GM19397 (cell line): ENCODE results near the gene TDRD12.
"Not testable (repeated sequence)": the region's sequence is repeated elsewhere in the genome, so short reads cannot be mapped to it uniquely, and the experiment has no call there.

Experiments
- ATAC-seq: cut with Tn5 transposase; IDR thresholded peaks from one replicate; pipeline ENCODE4 v1.9.1; 2021; ENCODE audit warnings: mild to moderate bottlenecking, moderate library complexity; ENCODE audit not compliant: unreplicated experiment

The TDRD12 gene

DNA sequence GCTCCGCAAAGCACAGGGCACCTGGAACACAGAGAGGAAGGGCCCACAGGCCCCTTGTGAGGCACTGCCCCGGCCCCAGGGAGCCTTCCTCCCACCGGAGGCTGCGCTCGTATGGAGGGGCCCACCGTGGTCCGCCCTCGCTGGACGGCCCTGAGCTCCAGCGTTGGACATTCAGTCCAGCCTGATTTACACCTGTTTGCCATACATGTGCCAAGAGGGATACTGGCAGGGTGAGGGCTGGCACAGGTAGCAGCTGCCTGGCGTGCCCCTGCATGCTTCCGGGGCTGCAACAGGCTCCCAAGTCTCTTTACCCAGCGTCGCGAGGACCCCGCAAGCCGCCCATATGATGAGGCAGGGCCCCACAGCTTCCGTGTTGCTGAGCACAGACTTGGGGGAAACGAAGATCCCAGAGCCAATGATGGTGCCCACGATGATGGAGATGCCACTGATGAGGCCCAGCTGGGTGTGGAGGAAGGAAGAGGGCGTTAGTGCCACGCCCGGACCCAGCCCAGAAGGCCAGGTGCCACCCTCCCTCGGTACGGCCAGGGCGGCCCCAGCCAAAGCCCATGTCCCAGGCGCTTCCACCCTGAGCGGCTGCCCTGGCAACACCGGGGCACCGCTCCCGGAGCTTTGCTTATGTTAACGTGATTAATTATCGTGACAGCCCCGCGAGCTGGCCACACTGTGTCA is 144.9 kb downstream of the TDRD12 start:
- ATAC-seq = no peak

GRCh38 chr19:32865326-32865725 is 145.8 kb downstream of the TDRD12 start:
- no peak for ATAC-seq

DNA sequence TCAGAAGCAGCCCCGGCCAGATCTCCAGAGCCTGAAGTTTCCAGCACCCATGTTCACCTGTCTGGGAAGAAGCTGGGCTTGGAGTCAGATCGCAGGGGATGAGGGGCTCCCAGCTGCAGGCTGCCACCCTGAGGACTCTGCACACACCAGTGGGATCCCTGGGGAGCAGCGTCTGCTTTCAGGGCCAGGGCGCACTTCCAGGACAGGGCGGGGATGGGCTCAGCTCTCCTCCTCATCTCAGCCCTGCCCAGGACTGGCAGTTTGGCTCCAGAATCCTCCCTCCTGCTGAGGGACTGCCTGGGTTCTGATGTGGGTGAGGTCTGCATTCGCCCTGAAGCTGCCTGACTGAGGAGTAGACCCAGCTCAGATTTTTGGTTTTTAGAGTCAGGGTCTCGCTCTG is 146.5 kb downstream of the TDRD12 start:
- no peak for ATAC-seq

DNA sequence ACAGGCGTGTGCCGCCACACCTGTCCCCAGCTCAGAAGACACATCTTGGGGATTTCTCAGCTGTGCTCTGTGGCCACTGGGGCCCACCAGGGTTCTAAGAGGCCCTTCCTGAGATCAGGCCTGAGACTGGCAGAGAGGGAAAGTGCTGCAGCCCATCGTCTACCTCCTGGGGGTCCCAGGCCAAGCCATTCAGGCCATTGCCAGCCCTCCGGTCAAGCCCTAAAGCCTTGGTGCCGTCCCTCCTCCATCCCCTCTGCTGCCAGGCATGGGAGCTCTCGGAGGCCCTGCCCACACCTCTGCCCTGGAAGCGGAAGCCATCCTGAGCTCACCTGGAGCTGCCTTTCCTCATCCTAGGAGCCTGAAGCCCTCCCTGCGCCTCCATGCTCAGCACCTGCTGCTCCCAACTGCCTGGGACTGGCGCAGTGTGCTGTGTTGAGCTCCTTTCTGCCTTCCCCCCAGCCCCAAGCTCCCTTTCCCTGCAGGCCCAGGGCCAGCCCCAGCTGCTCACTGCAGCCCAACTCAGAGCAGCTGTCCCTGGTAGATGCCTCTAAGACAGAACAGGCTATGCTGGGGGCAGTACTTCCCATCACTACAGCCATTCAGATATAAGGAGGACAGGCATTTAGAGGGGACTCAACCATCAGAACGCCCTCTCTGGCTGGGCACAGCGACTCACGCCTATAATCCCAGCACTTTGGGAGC is 147.1 kb downstream of the TDRD12 start:
- ATAC-seq = no peak

DNA sequence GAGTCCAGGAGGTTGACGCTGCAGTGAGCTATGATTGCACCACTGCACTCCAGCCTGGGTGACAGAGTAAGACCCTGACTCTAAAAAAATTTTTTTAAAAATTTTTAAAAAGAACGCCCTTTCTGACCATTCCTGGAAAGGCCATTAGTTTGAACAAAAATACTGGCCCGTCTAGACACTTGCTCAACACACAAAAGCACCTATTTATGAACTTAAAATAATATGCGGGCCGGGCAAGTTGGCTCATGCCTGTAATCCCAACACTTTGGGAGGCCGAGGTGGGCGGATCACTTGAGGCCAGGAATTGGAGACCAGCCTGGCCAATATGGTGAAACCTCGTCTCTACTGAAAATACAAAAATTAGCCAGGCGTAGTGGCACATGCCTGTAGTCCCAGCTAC is 147.9 kb downstream of the TDRD12 start:
- ATAC-seq = not testable (repeated sequence)

DNA sequence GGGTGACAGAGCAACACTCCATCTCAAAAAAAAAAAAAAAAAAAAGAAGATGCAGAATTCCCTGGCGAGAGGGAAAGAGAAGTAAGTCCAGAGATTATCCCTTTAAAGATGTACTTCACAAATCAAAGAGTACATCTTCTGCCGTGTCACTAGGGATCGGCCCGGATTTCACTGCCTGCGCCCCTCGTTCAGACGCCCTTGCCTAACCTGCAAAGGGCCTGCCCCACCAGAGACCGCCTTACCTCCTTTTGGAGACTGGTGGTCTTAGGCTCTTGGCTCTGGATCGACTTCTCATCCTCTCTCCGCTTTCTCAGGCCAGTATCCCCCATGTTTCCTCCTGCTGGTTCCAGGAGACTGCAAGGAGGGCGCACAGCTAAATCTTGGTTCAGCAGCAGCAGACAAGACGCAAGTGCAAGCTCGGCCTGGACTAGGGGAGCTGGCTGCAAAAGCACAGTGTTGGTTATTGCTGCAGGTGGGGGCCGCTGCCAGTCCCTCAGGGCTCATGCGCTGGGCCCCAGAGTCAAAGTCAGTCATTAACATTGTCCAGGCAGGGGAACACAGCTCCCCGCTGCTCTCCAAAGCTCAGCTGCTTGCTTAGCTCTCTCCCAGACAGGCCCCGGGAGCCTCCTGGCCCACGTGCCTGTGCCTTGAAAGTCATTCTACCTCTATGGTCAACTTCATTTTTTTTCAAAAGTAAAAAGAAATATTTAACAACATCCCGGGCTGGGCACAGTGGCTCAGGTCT is 148.8 kb downstream of the TDRD12 start:
- ATAC-seq = no peak

DNA sequence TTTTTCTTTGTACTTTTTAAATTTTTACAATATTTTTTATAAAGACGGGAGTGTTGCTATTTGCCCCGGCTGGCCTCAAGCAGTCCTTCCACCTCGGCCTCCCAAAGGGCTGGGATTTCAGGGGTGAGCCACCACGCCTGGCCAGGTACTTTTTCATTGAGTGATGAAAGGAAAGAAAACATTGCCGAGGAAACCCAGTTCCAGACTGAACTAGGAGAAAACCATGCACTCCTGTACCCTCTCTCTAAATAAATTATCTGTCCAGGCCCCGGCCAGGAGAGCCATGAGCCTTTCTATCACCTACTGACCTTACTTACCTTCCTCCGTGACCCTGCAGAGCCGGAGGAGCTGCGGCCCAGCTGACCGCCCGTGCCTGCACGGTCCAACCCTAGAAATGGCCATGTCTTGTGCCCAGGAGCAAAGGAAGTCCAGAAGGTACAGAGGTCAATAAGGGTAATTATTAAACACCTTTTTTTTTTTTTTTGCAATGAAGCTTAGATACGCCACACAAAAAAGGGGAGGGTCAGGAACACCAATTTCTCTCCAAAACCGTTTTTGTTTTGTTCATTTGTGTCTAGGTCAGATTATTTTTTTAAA is 149.9 kb downstream of the TDRD12 start, which contains the start of gene SLC7A9:
TSS of gene SLC7A9 (minus strand) at position 399 of the 597 bp plus-strand sequence. CDS start 1,233 bp downstream, outside the sequence.
- no peak for ATAC-seq

- no peak for ATAC-seq
Measured at GRCh38 chr19:32869966-32870573, 150.5 kb downstream of the TDRD12 start.

- ATAC-seq = no peak
Measured at GRCh38 chr19:32870981-32871451, 151.4 kb downstream of the TDRD12 start.

DNA sequence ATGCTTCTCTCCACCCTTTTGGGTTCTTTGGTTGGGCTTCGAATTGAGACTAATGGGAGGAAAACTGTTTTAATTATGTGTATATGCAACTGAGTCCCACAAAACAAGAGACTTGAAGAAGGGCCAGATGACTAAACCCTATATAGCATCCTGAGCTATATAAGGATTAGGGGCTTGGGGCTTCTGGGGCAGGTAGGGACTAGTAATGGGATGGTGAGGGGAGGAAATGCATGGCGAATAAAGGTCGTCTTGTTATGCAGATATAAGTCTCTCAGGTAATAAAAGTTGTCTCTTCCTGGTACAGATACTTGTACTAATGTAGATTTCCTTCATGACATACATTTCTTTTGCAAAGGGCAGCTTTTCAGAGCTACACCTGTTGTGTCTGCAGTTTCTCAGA is 152.8 kb downstream of the TDRD12 start:
- ATAC-seq = no peak

DNA sequence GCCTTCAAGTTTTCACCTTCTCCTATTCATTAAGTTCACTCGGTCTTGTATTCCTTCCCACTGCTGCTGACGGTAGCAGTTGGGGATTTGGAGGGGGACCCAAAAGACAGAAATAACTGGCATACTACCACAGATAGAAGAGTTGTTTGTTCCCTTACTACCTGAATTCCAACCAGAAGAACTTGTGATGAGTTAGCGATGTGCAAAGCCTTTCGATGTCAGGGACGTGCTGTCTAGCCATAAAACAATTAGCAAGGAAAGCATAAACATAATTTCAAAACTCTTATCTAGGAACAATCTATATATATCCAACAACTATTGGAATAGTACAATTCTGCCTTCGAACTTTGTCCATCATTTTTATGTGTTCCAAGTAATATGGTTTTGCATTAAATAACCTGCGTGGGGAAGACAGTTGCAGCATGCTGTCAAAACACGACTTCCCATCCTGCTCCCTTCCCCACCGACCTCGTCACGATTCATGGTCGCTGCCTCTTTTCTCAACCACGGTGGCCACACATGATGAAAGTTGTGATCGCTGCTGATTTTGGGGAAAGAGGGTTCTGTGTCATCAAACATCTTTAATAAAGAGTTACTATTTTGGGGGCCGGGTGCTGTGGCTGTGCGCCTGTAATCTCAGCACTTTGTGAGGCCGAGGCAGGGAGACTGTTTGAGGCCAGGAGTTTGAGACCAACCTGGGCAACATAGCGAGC is 153.8 kb downstream of the TDRD12 start:
- ATAC-seq = no peak

GRCh38 chr19:32874605-32875004 is 155.0 kb downstream of the TDRD12 start:
- ATAC-seq = no peak

- no peak for ATAC-seq
Measured at GRCh38 chr19:32875428-32875827, 155.9 kb downstream of the TDRD12 start.

DNA sequence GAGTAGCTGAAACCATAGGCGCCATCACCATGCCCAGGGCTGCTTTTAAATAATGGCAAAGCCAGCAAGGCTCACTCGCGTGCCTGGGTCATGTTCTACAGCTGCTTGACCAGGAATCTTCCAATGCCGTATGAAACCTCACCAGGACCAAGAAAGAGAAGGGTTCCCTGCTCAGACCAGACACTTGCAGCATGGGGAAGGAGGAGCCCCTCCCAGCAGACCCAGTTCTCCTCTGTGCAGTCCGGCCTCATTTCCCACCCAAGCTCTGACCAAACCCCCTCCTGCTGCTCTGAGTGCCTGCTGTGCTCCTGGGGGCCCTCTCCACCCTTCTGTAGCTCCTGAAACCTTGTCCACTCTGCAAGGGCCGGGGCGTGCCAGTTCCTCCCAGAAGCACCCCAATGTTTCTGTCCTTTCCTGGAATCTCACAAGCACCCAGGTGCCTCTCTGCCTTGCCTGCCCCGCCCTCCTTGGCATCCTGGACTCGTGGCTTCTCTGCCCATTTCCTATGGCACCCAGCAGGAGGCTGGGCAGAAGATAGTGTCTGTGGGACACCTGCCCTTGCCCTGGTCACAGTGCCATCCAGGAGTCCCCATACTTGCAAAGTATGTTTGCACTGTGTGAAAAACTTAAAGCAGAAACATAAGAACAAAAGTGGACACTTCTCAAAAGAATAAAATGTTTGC is 156.8 kb downstream of the TDRD12 start:
- ATAC-seq = no peak

DNA sequence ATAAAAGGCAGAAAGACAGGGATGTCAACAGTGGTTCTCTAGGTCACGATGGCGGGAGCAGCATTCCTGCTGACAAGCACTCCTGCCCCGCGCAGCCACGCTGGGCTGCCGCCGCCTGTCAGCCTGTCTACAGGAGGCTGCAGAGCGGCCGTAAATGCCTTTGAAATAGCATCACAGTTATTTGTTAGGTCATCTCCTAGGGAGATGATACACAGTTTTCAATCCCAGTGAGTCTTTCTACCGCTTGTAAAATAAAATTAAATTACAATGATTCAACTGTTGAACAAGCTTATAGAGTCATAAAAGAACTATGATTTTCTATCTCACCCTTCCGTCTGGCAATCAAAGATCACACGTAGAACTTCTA is 157.3 kb downstream of the TDRD12 start:
- ATAC-seq = no peak
